Transverse colon (tissue), 4 donors: ENCODE data around the gene RGL3.

Source experiments
- CTCF ChIP-seq, 5 experiments: fragments of 200-600 bp in 3 of 5; fragments of 450-650 bp in 2 of 5; sonication (generic) in 3 of 5; IDR thresholded peaks; 1 replicate in 2 of 5; 2 replicates in 3 of 5; pipeline ENCODE4 v1.5.1; 2016 to 2017; ENCODE audit warnings: antibody characterized with exemption in 5 of 5, inconsistent platforms in 3 of 5, mild to moderate bottlenecking in 2 of 5, moderate library complexity in 1 of 5
- POLR2AphosphoS5 ChIP-seq, 3 donors: sonication (generic); formaldehyde crosslinking; IDR thresholded peaks; one replicate each; pipeline ENCODE4 v1.6.1; 2016; ENCODE audit warnings: antibody characterized with exemption in 3 of 3

GRCh38 chr19:11377237-11377636, 41.9 kb downstream of the RGL3 start:
- TF ChIP-seq CTCF (IDR thresholded peaks at IDR 0.05) (no peak), POLR2AphosphoS5 (IDR thresholded peaks at IDR 0.05) (no peak)
